Measurements from ENCODE around the gene GRAP. TPM values are rescaled to one million over a fixed set of nuclear protein-coding genes. Genes with fewer than 3 reads are reported as not detected.
A peak's percentile ranks its signal among the peaks of the same experiment; 100 is the strongest.
"Not testable (repeated sequence)": the region's sequence is repeated elsewhere in the genome, so short reads cannot be mapped to it uniquely, and the experiment has no call there.

Gene GRAP
- total and polyA plus RNA-seq, 9 of the 15 experiments (the other 6 are each of a cell fraction or from before 2014, with no cell fraction given) = 0.07 to 0.41 (median 0.19) TPM; not detected in 5

DNA sequence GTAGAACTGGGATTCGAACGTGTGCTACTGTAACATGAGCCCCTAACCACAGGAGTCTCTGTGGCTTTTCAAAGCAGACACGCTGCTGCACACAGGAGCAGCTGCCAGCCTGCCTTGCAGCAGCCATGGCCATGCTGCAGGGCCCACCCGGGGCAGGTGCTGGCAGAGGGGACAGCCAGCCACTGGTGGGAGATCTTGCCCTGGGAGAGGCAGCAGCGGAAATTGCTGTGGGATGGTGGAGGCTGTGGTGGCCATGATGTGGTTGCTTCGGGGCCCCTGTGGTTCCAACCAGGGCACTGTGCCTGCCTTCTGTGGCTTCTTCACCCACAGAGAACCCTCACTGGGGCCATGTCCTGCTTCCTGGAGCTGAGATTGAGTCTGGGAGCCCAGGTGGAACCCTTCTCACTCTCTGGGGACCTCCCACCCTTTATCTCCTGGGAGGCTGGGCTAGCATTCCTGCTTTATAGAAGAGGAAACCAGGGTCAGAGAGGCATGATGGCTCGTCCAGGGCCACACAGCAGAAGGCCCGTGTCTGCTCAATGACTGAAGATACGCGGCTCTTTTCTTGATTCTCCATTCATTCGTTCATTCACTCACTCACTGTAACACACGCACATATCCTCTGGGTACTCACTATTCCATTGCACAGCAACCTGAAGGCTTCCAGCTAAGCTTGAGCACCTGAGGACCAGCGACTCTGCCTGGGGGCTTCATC is 43.5 kb upstream of the GRAP start:
- H3K9me1 ChIP-seq (ENCODE audit: control insufficient read depth, insufficient read depth, low read length); H3K36me3 ChIP-seq (ENCODE audit: control insufficient read depth, insufficient read depth, low read length); in situ Hi-C loops (cut with MboI); CTCF ChIA-PET (ENCODE audit: low intra/inter-chr PET ratio); BruUV-seq (replicated peaks); H3K79me2 ChIP-seq (ENCODE audit: control insufficient read depth, insufficient read depth, low read length); H3K9ac ChIP-seq (ENCODE audit: insufficient read depth in 1 of 2, low read depth in 2 of 2, low read length in 2 of 2); H4K20me1 ChIP-seq (replicated peaks; ENCODE audit: control insufficient read depth, insufficient read depth, low read length); ATAC-seq; H3K4me3 ChIP-seq; FAIRE-seq; DNase-seq (ENCODE audit: extremely low read depth in 1 of 4, low spot score in 3 of 4); H3K27me3 ChIP-seq (ENCODE audit: control insufficient read depth in 2 of 2, insufficient read depth in 2 of 2, low read length in 2 of 2); H3K9me3 ChIP-seq (replicated peaks; ENCODE audit: control insufficient read depth, insufficient read depth, low read depth, low read length); H3K27ac ChIP-seq (ENCODE audit: extremely low read depth, low read depth, low read length); POLR2A ChIA-PET; intact Hi-C loops (cut with micrococcal nuclease); H2AFZ ChIP-seq (ENCODE audit: low read depth, low read length); H3K4me2 ChIP-seq (ENCODE audit: insufficient read depth, low read length); H3K4me1 ChIP-seq (replicated peaks in 1 of 2; ENCODE audit: control insufficient read depth in 2 of 2, insufficient read depth in 2 of 2, low read length in 2 of 2): not testable (repeated sequence)
- WGBS (ENCODE audit: insufficient coverage, low coverage, missing lambda C conversion rate) = no CpG with 5 or more reads among the region's 13 CpGs

DNA sequence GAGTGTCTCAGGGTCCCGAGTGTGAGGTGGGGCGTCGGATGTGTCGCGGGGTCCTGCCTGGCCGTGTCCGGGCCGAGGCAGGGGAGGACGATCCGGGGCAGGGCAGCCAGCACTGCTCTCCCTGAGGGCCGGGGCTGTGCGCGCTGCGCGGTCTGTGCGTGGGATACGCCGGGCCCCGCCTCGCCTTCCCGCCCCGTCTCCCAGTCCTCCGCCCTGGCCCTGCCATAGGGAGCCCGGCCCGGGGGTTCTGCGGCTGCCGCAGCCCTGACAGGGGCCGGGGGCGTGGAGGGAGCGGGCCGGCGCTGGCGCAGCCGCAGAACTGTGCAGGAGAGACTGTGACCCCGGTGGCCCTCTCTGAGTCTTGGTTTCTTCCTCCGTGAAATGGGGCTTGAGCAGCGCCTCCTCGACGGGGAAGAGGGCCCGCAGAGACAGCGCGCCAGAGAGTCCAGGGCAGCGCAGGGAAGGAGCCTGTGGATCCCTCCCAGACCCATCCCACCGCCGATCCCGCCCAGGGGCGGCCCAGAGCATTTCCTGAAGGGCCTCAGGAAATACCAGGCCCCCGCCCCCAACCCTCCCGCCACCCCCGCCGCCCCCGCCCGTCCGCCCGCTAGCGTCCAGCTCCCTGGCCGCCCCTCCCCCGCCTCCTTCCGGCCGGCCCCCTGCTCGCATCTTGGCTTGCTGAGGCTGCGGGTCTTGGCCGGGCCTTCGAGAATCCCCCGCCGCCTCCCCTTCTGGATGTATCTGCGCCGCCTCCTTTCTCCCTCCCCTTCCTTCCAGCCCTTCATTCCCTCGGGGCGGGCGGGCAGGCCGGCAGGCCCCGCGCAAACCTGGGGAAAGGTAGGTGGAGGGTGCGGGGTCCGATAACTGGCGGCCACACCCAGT is 42.3 kb upstream of the GRAP start:
- no CpG with 5 or more reads among the region's 77 CpGs for WGBS (ENCODE audit: insufficient coverage, low coverage, missing lambda C conversion rate)
- BruUV-seq (replicated peaks); H2AFZ ChIP-seq (ENCODE audit: low read depth, low read length); H3K27ac ChIP-seq (ENCODE audit: extremely low read depth, low read depth, low read length); CTCF ChIA-PET (ENCODE audit: low intra/inter-chr PET ratio); FAIRE-seq; H3K9me1 ChIP-seq (ENCODE audit: control insufficient read depth, insufficient read depth, low read length); H3K79me2 ChIP-seq (ENCODE audit: control insufficient read depth, insufficient read depth, low read length); H4K20me1 ChIP-seq (replicated peaks; ENCODE audit: control insufficient read depth, insufficient read depth, low read length); H3K27me3 ChIP-seq (ENCODE audit: control insufficient read depth in 2 of 2, insufficient read depth in 2 of 2, low read length in 2 of 2); H3K9ac ChIP-seq (ENCODE audit: insufficient read depth in 1 of 2, low read depth in 2 of 2, low read length in 2 of 2); H3K4me3 ChIP-seq; H3K9me3 ChIP-seq (replicated peaks; ENCODE audit: control insufficient read depth, insufficient read depth, low read depth, low read length); H3K4me1 ChIP-seq (replicated peaks in 1 of 2; ENCODE audit: control insufficient read depth in 2 of 2, insufficient read depth in 2 of 2, low read length in 2 of 2); H3K36me3 ChIP-seq (ENCODE audit: control insufficient read depth, insufficient read depth, low read length); POLR2A ChIA-PET; DNase-seq (ENCODE audit: extremely low read depth in 1 of 4, low spot score in 3 of 4); H3K4me2 ChIP-seq (ENCODE audit: insufficient read depth, low read length); in situ Hi-C loops (cut with MboI); intact Hi-C loops (cut with micrococcal nuclease): not testable (repeated sequence)
- peak; percentile 86 for ATAC-seq

DNA sequence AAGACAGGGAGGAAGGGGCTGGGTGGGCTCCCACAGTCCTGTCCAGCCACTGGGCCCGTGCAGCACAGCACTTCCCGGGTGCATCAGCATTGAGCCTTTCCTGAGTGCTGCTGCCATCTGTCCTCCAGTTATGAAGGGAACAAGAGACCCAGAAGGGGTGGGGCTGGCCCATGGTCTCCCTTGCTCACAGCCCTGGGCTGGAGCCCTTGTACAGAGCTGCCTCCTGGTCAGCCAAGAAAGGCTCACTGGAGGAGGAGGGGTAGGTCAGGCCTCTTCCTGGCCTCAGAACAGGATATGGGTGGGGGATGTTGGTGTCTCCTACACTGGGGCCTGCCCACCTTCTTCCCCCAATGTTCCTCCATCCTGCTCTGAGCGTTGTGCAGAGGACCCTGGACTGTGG is 30.6 kb upstream of the GRAP start:
- H3K4me3 ChIP-seq; intact Hi-C loops (cut with micrococcal nuclease); H3K4me1 ChIP-seq (replicated peaks in 1 of 2; ENCODE audit: control insufficient read depth in 2 of 2, insufficient read depth in 2 of 2, low read length in 2 of 2); H3K79me2 ChIP-seq (ENCODE audit: control insufficient read depth, insufficient read depth, low read length); H3K9me1 ChIP-seq (ENCODE audit: control insufficient read depth, insufficient read depth, low read length); H3K36me3 ChIP-seq (ENCODE audit: control insufficient read depth, insufficient read depth, low read length); FAIRE-seq; H3K9me3 ChIP-seq (replicated peaks; ENCODE audit: control insufficient read depth, insufficient read depth, low read depth, low read length); DNase-seq (ENCODE audit: extremely low read depth in 1 of 4, low spot score in 3 of 4); in situ Hi-C loops (cut with MboI); H3K9ac ChIP-seq (ENCODE audit: insufficient read depth in 1 of 2, low read depth in 2 of 2, low read length in 2 of 2); H2AFZ ChIP-seq (ENCODE audit: low read depth, low read length); H3K4me2 ChIP-seq (ENCODE audit: insufficient read depth, low read length); BruUV-seq (replicated peaks); CTCF ChIA-PET (ENCODE audit: low intra/inter-chr PET ratio); POLR2A ChIA-PET; H3K27ac ChIP-seq (ENCODE audit: extremely low read depth, low read depth, low read length); H4K20me1 ChIP-seq (replicated peaks; ENCODE audit: control insufficient read depth, insufficient read depth, low read length); H3K27me3 ChIP-seq (ENCODE audit: control insufficient read depth in 2 of 2, insufficient read depth in 2 of 2, low read length in 2 of 2): not testable (repeated sequence)
- WGBS (ENCODE audit: insufficient coverage, low coverage, missing lambda C conversion rate) = no CpG with 5 or more reads among the region's 3 CpGs
- peak; percentile 46; the same call in 2 of the 3 replicates for ATAC-seq

Measured in K562 (cell line).